Panc1 (cell line): ENCODE measurements around the gene CPT1B. TPM values are rescaled to one million over a fixed set of nuclear protein-coding genes. Genes with fewer than 3 reads are reported as not detected.

Experiments
- ATAC-seq: fragments of 200-7000 bp; cut with Tn5 transposase; 2 replicates; pipeline ENCODE4 v1.9.1; 2020; ENCODE audit warnings: mild to moderate bottlenecking, moderate library complexity
- BruUV-seq: library from RNA; stranded (reverse); fragments of 400-500 nt; replicated peaks from 2 replicates; lab custom pipeline; 2021; lab: Mats Ljungman, UMichigan
- CTCF ChIA-PET: fragments of 300-600 bp; sonication (Branson Sonifier 250); formaldehyde crosslinking; loops from one replicate; lab custom pipeline; 2022; ENCODE audit warnings: antibody characterized with exemption; lab: Charles Lee
- POLR2A ChIA-PET: fragments of 300-600 bp; sonication (Branson Sonifier 250); formaldehyde crosslinking; loops from one replicate; lab custom pipeline; 2022; ENCODE audit warnings: antibody characterized with exemption; lab: Charles Lee
- DNase-seq: peaks from one replicate; pipeline ENCODE4 v3.0.0-alpha.2; 2010; ENCODE audit warnings: low read depth, low spot score
- H3K27ac ChIP-seq: 2 replicates; pipeline ENCODE4 v1.5.1; 2011; ENCODE audit warnings: mild to moderate bottlenecking, low read length, inconsistent platforms
- H3K27me3 ChIP-seq: fragments of 200-500 bp; sonication (Bioruptor generic); 2 replicates; pipeline ENCODE4 v1.6.0; 2014; ENCODE audit warnings: low read length, inconsistent platforms; ENCODE audit not compliant: control insufficient read depth, insufficient read depth
- H3K36me3 ChIP-seq: fragments of 200-500 bp; sonication (Bioruptor generic); 2 replicates; pipeline ENCODE4 v1.5.1; 2014; ENCODE audit warnings: inconsistent platforms, mild to moderate bottlenecking, low read length, moderate library complexity; ENCODE audit not compliant: control insufficient read depth, insufficient read depth
- H3K4me1 ChIP-seq: 2 replicates; pipeline ENCODE4 v1.5.1; 2011; ENCODE audit warnings: inconsistent platforms, mild to moderate bottlenecking, low read length, moderate library complexity; ENCODE audit not compliant: control insufficient read depth, insufficient read depth
- H3K4me3 ChIP-seq, 2 experiments: 2 replicates each; pipeline ENCODE4 v1.5.1; 2011 to 2012; ENCODE audit warnings: low read depth in 2 of 2, low read length in 2 of 2, mild to moderate bottlenecking in 2 of 2, inconsistent platforms in 1 of 2, moderate library complexity in 1 of 2
- H3K9me3 ChIP-seq: fragments of 200-500 bp; sonication (Bioruptor generic); 2 replicates; pipeline ENCODE4 v1.5.1; 2014; ENCODE audit warnings: low read depth, mild to moderate bottlenecking, inconsistent platforms, low read length, moderate library complexity; ENCODE audit not compliant: control insufficient read depth, insufficient read depth
- CTCF ChIP-seq: fragments of 450-650 bp; IDR thresholded peaks from 2 replicates; pipeline ENCODE4 v1.5.1; 2017; ENCODE audit warnings: mild to moderate bottlenecking
- POLR2AphosphoS5 ChIP-seq: IDR thresholded peaks from 2 replicates; pipeline ENCODE4 v1.6.1; 2012; ENCODE audit warnings: mild to moderate bottlenecking, low read depth, low read length, moderate library complexity
- REST ChIP-seq, 2 experiments: IDR thresholded peaks; 2 replicates each; pipeline ENCODE4 v1.6.1; 2011 to 2012; ENCODE audit warnings: low read depth in 2 of 2, control low read depth in 1 of 2, low read length in 1 of 2, mild to moderate bottlenecking in 1 of 2, moderate library complexity in 1 of 2; ENCODE audit not compliant: insufficient read depth in 1 of 2
- SIN3A ChIP-seq: IDR thresholded peaks from 2 replicates; pipeline ENCODE4 v1.6.1; 2012; ENCODE audit warnings: low read depth, mild to moderate bottlenecking, low read length, moderate library complexity, borderline replicate concordance; ENCODE audit not compliant: insufficient read depth
- TCF7L2 ChIP-seq: IDR thresholded peaks from 2 replicates; pipeline ENCODE4 v1.6.1; 2011; ENCODE audit warnings: mild to moderate bottlenecking, low read depth, low read length, inconsistent platforms
- in situ Hi-C: cut with HindIII; loops from 2 replicates; pipeline ENCODE4 v1.10.0; 2016; ENCODE audit warnings: low sequenced_read_pairs, low pct_unique_long_range_greater_than_20kb
- intact Hi-C: fragments of 100-400 bp; cut with micrococcal nuclease; formaldehyde crosslinking; loops from one replicate; pipeline ENCODE4 v1.10.0; 2022; ENCODE audit not compliant: unreplicated experiment
- total RNA-seq: library from RNA; stranded (reverse); gene quantifications from one replicate; pipeline ENCODE4 v1.2.1, GENCODE V29; 2021; ENCODE audit not compliant: unreplicated experiment

Gene CPT1B
- total RNA-seq, 1 experiment from 2014 or later: 18.4 TPM

GRCh38 chr22:50569896-50570535 is 8.2 kb downstream of the CPT1B start:
- in situ Hi-C loops: no loop called here
- ChIA-PET CTCF (interaction anchor here (0.5 kb wide), 1 partner anchor 45 kb away, joined by 3 read pairs; the partner anchor contains the start of gene SCO2), POLR2A (no interaction called here)

GRCh38 chr22:50569041-50569459 is 9.2 kb downstream of the CPT1B start:
- no TSS peak for BruUV-seq
- ATAC-seq (no peak), DNase-seq (no peak)
- Histone ChIP-seq H3K36me3 (no peaks in the 10 kb centered on the region), H3K9me3 (no peaks in the 10 kb centered on the region), H3K4me1 (no peaks in the 10 kb centered on the region), H3K27me3 (no peaks in the 10 kb centered on the region), H3K27ac (no peak overlapping the region), H3K4me3 (no peak overlapping the region)
- TF ChIP-seq REST (IDR thresholded peaks at IDR 0.05; ENCODE audit: insufficient read depth in 1 of 2, low read depth in 2 of 2, low read length in 1 of 2) (no peak), SIN3A (no peak), CTCF (no peak), POLR2AphosphoS5 (no peak), TCF7L2 (no peak)
- in situ Hi-C loops: no loop called here
- intact Hi-C loops: no loop called here
- ChIA-PET CTCF (interaction anchor here (0.6 kb wide), 1 partner anchor 639 kb away, joined by 3 read pairs; no protein-coding TSS in a partner anchor), POLR2A (no interaction called here)

More at GRCh38 chr22:50569896-50570535, 8.2 kb downstream of the CPT1B start:
- ATAC-seq: no peak
- Histone ChIP-seq H3K4me3 (no peak overlapping the region), H3K36me3 (no peaks in the 10 kb centered on the region), H3K27ac (no peak overlapping the region), H3K27me3 (no peaks in the 10 kb centered on the region), H3K9me3 (no peaks in the 10 kb centered on the region), H3K4me1 (no peaks in the 10 kb centered on the region)
- TF ChIP-seq SIN3A: no peak
- TF ChIP-seq REST (IDR thresholded peaks at IDR 0.05; ENCODE audit: insufficient read depth in 1 of 2, low read depth in 2 of 2, low read length in 1 of 2): no peak
- TF ChIP-seq CTCF: no peak
- no peak for TF ChIP-seq POLR2AphosphoS5
- TF ChIP-seq TCF7L2: no peak
- DNase-seq: no peak
- BruUV-seq: no TSS peak
- intact Hi-C loops: no loop called here
